ES-I3 (cell line): Measurements from ENCODE around the gene FAM120AOS.

ENCODE experiments used
- H3K36me3 ChIP-seq: 2 replicates; pipeline ENCODE4 v1.6.1; 2013; ENCODE audit warnings: mild to moderate bottlenecking, low read length, control low read depth, moderate library complexity; ENCODE audit not compliant: insufficient read depth
- H3K4me1 ChIP-seq: 2 replicates; pipeline ENCODE4 v1.6.1; 2013; ENCODE audit warnings: mild to moderate bottlenecking, control low read depth, low read length; ENCODE audit not compliant: insufficient read depth
- H3K9ac ChIP-seq: 2 replicates; pipeline ENCODE4 v1.6.1; 2013; ENCODE audit warnings: low read depth, mild to moderate bottlenecking, low read length, moderate library complexity
- H3K9me3 ChIP-seq: 2 replicates; pipeline ENCODE4 v1.6.1; 2013; ENCODE audit warnings: mild to moderate bottlenecking, low read length, moderate library complexity; ENCODE audit not compliant: control insufficient read depth, insufficient read depth

FAM120AOS gene

DNA sequence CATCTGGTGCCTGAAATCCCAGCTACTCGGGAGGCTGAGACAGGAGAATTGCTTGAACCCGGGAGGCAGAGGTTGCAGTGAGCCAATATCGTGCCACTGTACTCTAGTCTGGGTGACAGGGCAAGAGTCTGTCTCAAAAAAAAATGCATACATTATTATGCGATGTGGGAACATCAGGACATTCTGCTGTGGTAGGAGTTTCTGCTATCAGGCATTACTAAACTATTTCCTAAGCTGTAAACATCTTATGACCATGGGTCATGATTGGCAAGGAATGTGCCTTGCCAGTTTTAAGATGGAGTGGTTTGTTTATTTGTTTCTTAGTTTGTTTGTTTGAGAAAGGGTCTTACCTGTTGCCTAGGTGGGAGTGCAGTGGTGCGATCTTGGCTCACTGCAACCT lies 47.0 kb downstream of the FAM120AOS start:
- Histone ChIP-seq H3K4me1 (no peaks in the 10 kb centered on the region), H3K9ac (no peak overlapping the region), H3K9me3 (no peaks in the 10 kb centered on the region), H3K36me3 (no peaks in the 10 kb centered on the region)

DNA sequence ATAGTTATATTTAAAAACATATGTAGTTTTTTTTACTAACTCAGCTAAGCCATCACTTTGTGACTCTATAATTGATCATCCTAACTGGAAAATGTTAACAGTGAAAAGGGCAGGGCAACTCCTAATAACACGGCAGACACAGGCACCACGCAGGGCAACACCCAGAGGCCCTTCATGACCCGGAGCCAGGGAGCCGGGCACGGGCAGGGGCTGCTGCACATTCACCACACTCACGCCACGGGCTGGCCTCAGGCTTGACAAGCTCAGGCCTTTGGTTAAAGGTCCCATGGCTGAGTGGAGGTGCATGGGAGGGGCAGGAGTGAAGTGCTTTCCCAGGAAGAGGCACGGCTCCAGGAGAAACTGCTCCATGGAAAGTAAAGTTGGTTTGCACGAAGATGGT lies 54.9 kb downstream of the FAM120AOS start:
- no peak overlapping the region for H3K9ac ChIP-seq
- H3K36me3 ChIP-seq = no peaks in the 10 kb centered on the region
- H3K4me1 ChIP-seq = no peaks in the 10 kb centered on the region
- H3K9me3 ChIP-seq = no peaks in the 10 kb centered on the region

DNA sequence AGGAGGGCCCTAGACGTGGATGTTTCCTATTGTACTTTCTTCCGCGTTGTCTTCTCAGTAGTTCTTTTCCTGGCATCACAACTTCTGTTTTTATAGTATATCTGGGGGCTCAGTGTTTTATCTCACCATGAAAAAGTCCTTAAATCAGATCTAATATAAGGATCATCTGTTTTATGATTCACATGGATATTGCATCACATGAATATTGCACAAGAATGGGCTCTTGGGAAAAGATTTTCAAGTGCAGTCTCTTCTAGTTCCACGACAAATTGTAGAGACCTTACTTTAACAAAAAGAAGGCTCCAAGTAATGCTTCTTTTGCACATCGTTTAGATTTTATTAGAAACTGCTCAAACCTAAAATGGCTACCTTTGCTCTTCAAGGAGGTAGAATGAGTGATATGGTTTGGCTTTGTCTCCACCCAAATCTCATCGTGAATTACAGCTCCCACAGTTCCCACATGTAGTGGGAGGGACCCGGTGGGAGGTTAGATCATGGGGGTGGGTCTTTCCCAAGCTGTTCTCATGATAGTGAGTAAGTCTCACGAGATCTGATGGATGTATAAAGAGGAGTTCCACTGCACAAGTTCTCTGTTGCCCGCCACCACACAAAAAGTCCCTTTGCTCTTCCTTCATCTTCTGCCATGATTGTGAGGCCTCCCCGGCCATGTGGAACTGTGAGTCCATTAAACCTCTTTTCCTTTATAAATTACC lies 55.6 kb downstream of the FAM120AOS start:
- H3K36me3 ChIP-seq = no peaks in the 10 kb centered on the region
- no peaks in the 10 kb centered on the region for H3K4me1 ChIP-seq
- H3K9ac ChIP-seq = no peak overlapping the region
- H3K9me3 ChIP-seq = no peaks in the 10 kb centered on the region
